Measurements from ENCODE around the gene ARHGAP6. TPM values are rescaled to one million over a fixed set of nuclear protein-coding genes. Genes with fewer than 3 reads are reported as not detected.

The ARHGAP6 gene
- total RNA-seq, 1 donor from 2014 or later = 1.2 TPM

DNA sequence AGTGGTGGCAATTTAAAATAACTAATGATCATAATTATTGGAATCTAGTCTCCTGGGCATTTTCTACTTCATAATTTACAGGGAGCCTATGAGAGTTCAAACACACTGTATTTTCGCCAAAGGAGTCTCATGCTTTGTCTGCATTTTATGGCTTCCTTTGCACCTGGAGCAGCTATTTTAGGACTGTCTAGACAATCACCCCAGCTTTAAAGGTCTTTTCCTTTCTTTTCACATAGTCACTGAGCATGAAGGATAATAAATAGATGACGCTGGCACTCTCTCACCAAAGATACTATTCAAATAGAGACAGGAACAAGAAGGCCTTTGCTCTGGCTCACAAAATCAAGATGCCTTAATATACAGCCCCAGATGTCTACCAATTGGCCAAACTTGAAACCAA, 329.5 kb downstream of the ARHGAP6 start:
- Mint-ChIP-seq H3K27me3 (ENCODE audit: insufficient read depth, low read depth) (no peaks in the 10 kb centered on the region), H3K4me3 (no peak overlapping the region), H3K27ac (no peak overlapping the region), H3K9me3 (peaks cover 7% of the 10 kb centered on the region), H3K4me1 (peaks cover 3% of the 10 kb centered on the region), H3K36me3 (no peaks in the 10 kb centered on the region)
- no peak for DNase-seq (ENCODE audit: low spot score)
- Histone ChIP-seq H3K79me2 (ENCODE audit: low read depth) (no peaks in the 10 kb centered on the region), H3K4me3 (no peak overlapping the region), H3K9me3 (ENCODE audit: low read depth) (no peaks in the 10 kb centered on the region), H4K20me1 (ENCODE audit: low read depth) (no peaks in the 10 kb centered on the region), H3K27me3 (no peaks in the 10 kb centered on the region), H3F3A (ENCODE audit: low read depth) (no peaks in the 10 kb centered on the region), H3K4me1 (no peaks in the 10 kb centered on the region), H3K4me2 (no peak overlapping the region), H3K36me3 (no peaks in the 10 kb centered on the region), H3K27ac (no peak overlapping the region), H2AFZ (replicated peaks) (no peak overlapping the region), H3K9ac (no peak overlapping the region)
- TF ChIP-seq, protein P1, sequence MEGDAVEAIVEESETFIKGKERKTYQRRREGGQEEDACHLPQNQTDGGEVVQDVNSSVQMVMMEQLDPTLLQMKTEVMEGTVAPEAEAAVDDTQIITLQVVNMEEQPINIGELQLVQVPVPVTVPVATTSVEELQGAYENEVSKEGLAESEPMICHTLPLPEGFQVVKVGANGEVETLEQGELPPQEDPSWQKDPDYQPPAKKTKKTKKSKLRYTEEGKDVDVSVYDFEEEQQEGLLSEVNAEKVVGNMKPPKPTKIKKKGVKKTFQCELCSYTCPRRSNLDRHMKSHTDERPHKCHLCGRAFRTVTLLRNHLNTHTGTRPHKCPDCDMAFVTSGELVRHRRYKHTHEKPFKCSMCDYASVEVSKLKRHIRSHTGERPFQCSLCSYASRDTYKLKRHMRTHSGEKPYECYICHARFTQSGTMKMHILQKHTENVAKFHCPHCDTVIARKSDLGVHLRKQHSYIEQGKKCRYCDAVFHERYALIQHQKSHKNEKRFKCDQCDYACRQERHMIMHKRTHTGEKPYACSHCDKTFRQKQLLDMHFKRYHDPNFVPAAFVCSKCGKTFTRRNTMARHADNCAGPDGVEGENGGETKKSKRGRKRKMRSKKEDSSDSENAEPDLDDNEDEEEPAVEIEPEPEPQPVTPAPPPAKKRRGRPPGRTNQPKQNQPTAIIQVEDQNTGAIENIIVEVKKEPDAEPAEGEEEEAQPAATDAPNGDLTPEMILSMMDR (IDR thresholded peaks at IDR 0.05) = no peak
- TF ChIP-seq EZH2 (IDR thresholded peaks at IDR 0.05) (no peak), EZH2phosphoT487 (IDR thresholded peaks at IDR 0.05) (no peak)

DNA sequence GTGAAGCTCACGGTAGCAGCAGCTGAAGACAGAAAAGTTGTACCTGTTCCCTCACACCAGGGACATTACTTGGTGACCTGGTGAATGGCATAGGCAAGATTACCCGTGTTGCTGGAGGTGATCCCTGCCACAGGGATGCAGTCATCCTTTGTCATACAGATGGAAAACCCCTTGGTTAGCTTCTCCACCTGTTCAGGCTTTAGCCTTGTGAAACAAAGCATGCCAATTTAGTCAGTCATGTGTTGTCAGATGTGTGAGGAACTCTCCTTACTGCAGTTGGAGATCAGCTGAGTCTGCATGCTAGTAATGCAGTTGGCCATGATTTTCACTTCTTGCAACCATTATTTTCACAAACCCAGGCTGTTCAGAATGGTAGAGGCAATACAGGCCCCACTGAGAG, 331.6 kb downstream of the ARHGAP6 start:
- Histone ChIP-seq H3K9ac (no peak overlapping the region), H3K27ac (no peak overlapping the region), H3K79me2 (ENCODE audit: low read depth) (no peaks in the 10 kb centered on the region), H3K4me3 (no peak overlapping the region), H3K27me3 (no peaks in the 10 kb centered on the region), H3F3A (ENCODE audit: low read depth) (no peaks in the 10 kb centered on the region), H2AFZ (replicated peaks) (no peak overlapping the region), H3K36me3 (no peaks in the 10 kb centered on the region), H3K9me3 (ENCODE audit: low read depth) (no peaks in the 10 kb centered on the region), H3K4me2 (no peak overlapping the region), H4K20me1 (ENCODE audit: low read depth) (no peaks in the 10 kb centered on the region), H3K4me1 (no peaks in the 10 kb centered on the region)
- H3K9me3 Mint-ChIP-seq = no peaks in the 10 kb centered on the region
- DNase-seq (ENCODE audit: low spot score) = no peak
- TF ChIP-seq EZH2phosphoT487 (IDR thresholded peaks at IDR 0.05) (no peak), EZH2 (IDR thresholded peaks at IDR 0.05) (no peak)
- TF ChIP-seq, protein P1 (IDR thresholded peaks at IDR 0.05) = no peak
- H3K27me3 Mint-ChIP-seq (ENCODE audit: insufficient read depth, low read depth) = no peaks in the 10 kb centered on the region
- no peak overlapping the region for H3K4me3 Mint-ChIP-seq
- H3K4me1 Mint-ChIP-seq = no peaks in the 10 kb centered on the region
- H3K36me3 Mint-ChIP-seq = no peaks in the 10 kb centered on the region
- H3K27ac Mint-ChIP-seq = no peak overlapping the region

DNA sequence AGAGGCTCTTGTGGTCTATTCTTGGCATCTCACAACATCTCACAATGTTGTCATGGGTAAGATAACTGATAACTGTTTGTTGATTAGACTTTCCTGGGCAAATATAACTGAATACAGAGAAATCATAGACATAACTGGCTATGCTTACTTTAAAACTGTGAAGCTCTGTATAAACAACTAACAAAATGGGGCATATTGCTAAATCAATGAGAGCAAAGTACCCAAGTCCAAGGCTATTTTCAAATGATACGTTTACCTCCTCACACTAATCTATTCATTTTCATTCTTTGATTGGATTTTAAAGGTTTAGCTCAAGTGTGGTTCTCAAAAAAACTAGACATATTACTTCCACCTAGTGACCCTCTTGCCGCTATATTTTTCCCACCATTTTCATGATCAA, 333.9 kb downstream of the ARHGAP6 start:
- Mint-ChIP-seq H3K27me3 (ENCODE audit: insufficient read depth, low read depth) (no peaks in the 10 kb centered on the region), H3K9me3 (no peaks in the 10 kb centered on the region), H3K4me1 (no peaks in the 10 kb centered on the region), H3K36me3 (no peaks in the 10 kb centered on the region), H3K4me3 (no peak overlapping the region), H3K27ac (no peak overlapping the region)
- Histone ChIP-seq H3K27ac (no peak overlapping the region), H3K4me1 (no peaks in the 10 kb centered on the region), H3F3A (ENCODE audit: low read depth) (no peaks in the 10 kb centered on the region), H3K4me3 (no peak overlapping the region), H3K4me2 (no peak overlapping the region), H3K9me3 (ENCODE audit: low read depth) (no peaks in the 10 kb centered on the region), H2AFZ (replicated peaks) (no peak overlapping the region), H4K20me1 (ENCODE audit: low read depth) (no peaks in the 10 kb centered on the region), H3K27me3 (no peaks in the 10 kb centered on the region), H3K9ac (no peak overlapping the region), H3K36me3 (no peaks in the 10 kb centered on the region), H3K79me2 (ENCODE audit: low read depth) (no peaks in the 10 kb centered on the region)
- TF ChIP-seq EZH2 (IDR thresholded peaks at IDR 0.05) = no peak
- TF ChIP-seq EZH2phosphoT487 (IDR thresholded peaks at IDR 0.05) = no peak
- TF ChIP-seq, protein P1 (IDR thresholded peaks at IDR 0.05) = no peak
- no peak for DNase-seq (ENCODE audit: low spot score)

Data from neural progenitor cell (in vitro differentiated cells).